Adrenal gland (tissue), 12 donors: ENCODE measurements around the gene MACF1. TPM values are rescaled to one million over a fixed set of nuclear protein-coding genes. Genes with fewer than 3 reads are reported as not detected.

Experiments
- DNase-seq, 7 donors: peaks; one replicate each; pipeline ENCODE4 v3.0.0-alpha.2; 2019 to 2020
- H3K27ac ChIP-seq, 5 donors: fragments of 200-600 bp; sonication (generic) in 4 of 5; 1 replicate in 3 of 5; 2 replicates in 2 of 5; pipeline versions ENCODE4 v1.5.1 to v1.8.0; 2016 to 2020; ENCODE audit warnings: mild to moderate bottlenecking in 1 of 5
- H3K27me3 ChIP-seq: fragments of 200-600 bp; 2 replicates; pipeline ENCODE4 v1.8.0; 2021
- H3K36me3 ChIP-seq, 2 donors: fragments of 200-600 bp; replicated peaks in 1 of 2; 1 replicate in 1 of 2; 2 replicates in 1 of 2; pipeline versions ENCODE4 v1.5.1 to v1.8.0; 2018 to 2022
- H3K4me1 ChIP-seq, 2 donors: fragments of 200-600 bp; replicated peaks in 1 of 2; 1 replicate in 1 of 2; 2 replicates in 1 of 2; pipeline versions ENCODE4 v1.5.1 to v1.8.0; 2018 to 2021
- H3K4me3 ChIP-seq, 4 donors: fragments of 200-600 bp; sonication (generic) in 3 of 4; one replicate each; pipeline ENCODE4 v1.5.1; 2016 to 2018
- H3K9me3 ChIP-seq, 3 donors: fragments of 200-600 bp; sonication (generic) in 1 of 3; replicated peaks in 1 of 3; 1 replicate in 2 of 3; 2 replicates in 1 of 3; pipeline versions ENCODE4 v1.5.1 to v1.8.0; 2016 to 2021
- CTCF ChIP-seq, 6 experiments: fragments of 450-650 bp in 4 of 6; fragments of 200-600 bp in 2 of 6; sonication (generic) in 1 of 6; IDR thresholded peaks; 1 replicate in 5 of 6; 2 replicates in 1 of 6; pipeline versions ENCODE4 v1.5.1 to v1.8.0; 2016 to 2021; ENCODE audit warnings: antibody characterized with exemption in 6 of 6, mild to moderate bottlenecking in 2 of 6, moderate library complexity in 1 of 6
- POLR2A ChIP-seq, 2 donors: fragments of 450-650 bp; IDR thresholded peaks; one replicate each; pipeline ENCODE4 v1.6.1; 2017; ENCODE audit warnings: antibody characterized with exemption in 2 of 2, mild to moderate bottlenecking in 2 of 2, moderate library complexity in 1 of 2
- WGBS, 4 donors: extraction: QIAGEN DNeasy Blood & Tissue Kit in 2 of 4; methylation state at CpG; one replicate each; pipeline versions ENCODE4 v1.1.5 to v1.1.7; 2013 to 2017; 5-methylcytosine and 5-hydroxymethylcytosine counted together
- intact Hi-C, 2 donors: fragments of 100-400 bp; cut with DNase I; formaldehyde crosslinking; loops; one replicate each; pipeline versions ENCODE4 v1.14.1 to v1.15.0; 2022 to 2023
- polyA plus RNA-seq, 3 donors: library from polyadenylated mRNA; stranded (reverse); fragments of 200-250 nt in 2 of 3; fragments of 350-450 nt in 1 of 3; fragmentation: Illumina TruSeq in 1 of 3; extraction: RNeasy Lipid Tissue Mini Kit (QIAGEN cat#74804) in 1 of 3; gene quantifications; one replicate each; pipeline ENCODE4 v1.2.3, GENCODE V29; 2013 to 2014
- total RNA-seq, 9 donors: library from RNA; depleted of rRNA in 4 of 9; stranded (reverse); fragments of >200 nt in 4 of 9; fragments of 120-200 nt in 1 of 9; fragmentation: NEBNext Ultra II Directional in 1 of 9; extraction: Animal tissue kit (Norgen Biotek cat#: 25700) in 1 of 9; gene quantifications; one replicate each; pipeline versions ENCODE4 v1.1.0 to v1.2.4, GENCODE V29; 2013 to 2023
- donor health status: healthy with polysubstance abuse.
- donor health status: Bipolar disorder and iron deficiency.
- donor health status: DM: yes; HTN: yes; CAD: no.
- donor health status: DM: no; HTN: no; CAD: no.
- donor health status: DM: no; HTN: no; CAD: no.
- donor health status: DM: yes; HTN: yes; CAD: no.

Gene MACF1
- total and polyA plus RNA-seq, 12 donors: 85.1 to 334 (median 219) TPM

- H3K36me3 ChIP-seq: no peaks in the 10 kb centered on the region
- TF ChIP-seq POLR2A (IDR thresholded peaks at IDR 0.05): no peak
- no peak for TF ChIP-seq CTCF (IDR thresholded peaks at IDR 0.05)
- peak overlapping the region in 4 of 5 donors; percentile 45 to 94 (median 64) for H3K27ac ChIP-seq
- intact Hi-C loops: loop anchor here in 1 of 2 donors (10.0 kb wide), 1 partner anchor 58 kb away; no protein-coding TSS in a partner anchor
- no peak for DNase-seq
- peaks cover 51 to 78% of the 10 kb centered on the region in 2 donors for H3K4me1 ChIP-seq
- WGBS, 4 donors: 50 to 55% (median 52%) methylated on average over 6 of the region's 6 CpGs
- peak overlapping the region in 1 of 4 donors; percentile 14 for H3K4me3 ChIP-seq
- no peaks in the 10 kb centered on the region for H3K27me3 ChIP-seq
- no peaks in the 10 kb centered on the region for H3K9me3 ChIP-seq
These were observed 8.0 kb upstream of the MACF1 start for GRCh38 chr1:39196244-39197215.

GRCh38 chr1:39199593-39199992 lies 4.9 kb upstream of the MACF1 start:
- Histone ChIP-seq H3K4me1 (peaks cover 41 to 61% of the 10 kb centered on the region in 2 donors), H3K27me3 (no peaks in the 10 kb centered on the region), H3K36me3 (no peaks in the 10 kb centered on the region), H3K27ac (peak overlapping the region in 2 of 5 donors; percentile 58), H3K4me3 (no peak overlapping the region), H3K9me3 (no peaks in the 10 kb centered on the region)
- 85 to 93% (median 89%) methylated on average over 1 of the region's 1 CpG for WGBS, 4 donors
- TF ChIP-seq CTCF (IDR thresholded peaks at IDR 0.05) (no peak), POLR2A (IDR thresholded peaks at IDR 0.05) (no peak)
- intact Hi-C loops: loop anchor here in 1 of 2 donors (10.0 kb wide), 1 partner anchor 55 kb away; no protein-coding TSS in a partner anchor
- DNase-seq: no peak

- peaks cover 23 to 50% of the 10 kb centered on the region in 2 donors for H3K4me1 ChIP-seq
- H3K27me3 ChIP-seq: no peaks in the 10 kb centered on the region
- H3K9me3 ChIP-seq: no peaks in the 10 kb centered on the region
- peak overlapping the region; percentile 76 to 93 (median 91) for H3K27ac ChIP-seq
- 17 to 36% (median 25%) methylated on average over 4 of the region's 4 CpGs for WGBS, 4 donors
- peak in 4 of 7 donors; percentile 50 to 75 (median 54) for DNase-seq
- intact Hi-C loops: no loop called here
- no peaks in the 10 kb centered on the region for H3K36me3 ChIP-seq
- H3K4me3 ChIP-seq: peak overlapping the region in 1 of 4 donors; percentile 53
- TF ChIP-seq POLR2A (IDR thresholded peaks at IDR 0.05) (no peak), CTCF (IDR thresholded peaks at IDR 0.05) (no peak)
These were observed 746 bp downstream of the MACF1 start for GRCh38 chr1:39205102-39205780.
